Karpas-422 (cell line): ENCODE measurements around the gene EID2B. TPM values are rescaled to one million over a fixed set of nuclear protein-coding genes. Genes with fewer than 3 reads are reported as not detected.

Source experiments
- DNase-seq: peaks from one replicate; pipeline ENCODE4 v3.0.0-alpha.2; 2015
- H2AFZ ChIP-seq: fragments of 200-600 bp; sonication (generic); 2 replicates; pipeline ENCODE4 v1.6.1; 2014; ENCODE audit warnings: antibody characterized with exemption, low read length, mixed read lengths
- H3K27ac ChIP-seq: fragments of 200-600 bp; sonication (generic); 2 replicates; pipeline ENCODE4 v1.5.1; 2014; ENCODE audit warnings: mild to moderate bottlenecking, low read length, moderate library complexity
- H3K27me3 ChIP-seq: fragments of 200-600 bp; sonication (generic); 2 replicates; pipeline ENCODE4 v1.6.1; 2014; ENCODE audit warnings: low read length, mixed read lengths
- H3K36me3 ChIP-seq: fragments of 200-600 bp; sonication (generic); 2 replicates; pipeline ENCODE4 v1.6.1; 2014; ENCODE audit warnings: low read length, mixed read lengths; ENCODE audit not compliant: insufficient read depth
- H3K4me1 ChIP-seq: fragments of 200-600 bp; sonication (generic); 2 replicates; pipeline ENCODE4 v1.6.1; 2014; ENCODE audit warnings: mild to moderate bottlenecking, low read length, mixed read lengths
- H3K4me2 ChIP-seq: fragments of 200-600 bp; sonication (generic); 2 replicates; pipeline ENCODE4 v1.6.1; 2014; ENCODE audit warnings: low read length, low read depth, mild to moderate bottlenecking; ENCODE audit not compliant: poor library complexity, severe bottlenecking
- H3K4me3 ChIP-seq: fragments of 200-600 bp; sonication (generic); 2 replicates; pipeline ENCODE4 v1.5.1; 2014; ENCODE audit warnings: mild to moderate bottlenecking, antibody characterized with exemption, low read length, mixed read lengths
- H3K79me2 ChIP-seq: fragments of 200-600 bp; sonication (generic); 2 replicates; pipeline ENCODE4 v1.6.1; 2014; ENCODE audit warnings: mild to moderate bottlenecking, low read length, mixed read lengths
- H3K9ac ChIP-seq: fragments of 200-600 bp; sonication (generic); 2 replicates; pipeline ENCODE4 v1.6.0; 2014; ENCODE audit warnings: low read length
- H3K9me2 ChIP-seq: fragments of 200-600 bp; sonication (generic), shearing (Covaris generic); replicated peaks from 2 replicates; pipeline ENCODE4 v1.6.0; 2014; ENCODE audit warnings: mild to moderate bottlenecking, low read length, moderate library complexity; ENCODE audit not compliant: insufficient read depth
- H3K9me3 ChIP-seq: fragments of 300-700, 200-600 bp; sonication (generic); 2 replicates; pipeline ENCODE4 v1.6.1; 2014; ENCODE audit warnings: low read length, mixed read lengths
- H4K20me1 ChIP-seq: fragments of 200-600 bp; sonication (generic); 2 replicates; pipeline ENCODE4 v1.6.1; 2014; ENCODE audit warnings: mild to moderate bottlenecking, antibody characterized with exemption, low read length, low read depth; ENCODE audit not compliant: insufficient read depth
- total RNA-seq: library from RNA; depleted of rRNA; stranded (reverse); fragments of >200 nt; shearing (Covaris generic); gene quantifications from 2 replicates; pipeline ENCODE4 v1.2.3, GENCODE V29; 2014; ENCODE audit warnings: low replicate concordance

EID2B gene
- total RNA-seq, 1 experiment from 2014 or later = 4.2 TPM

- Histone ChIP-seq H2AFZ (no peak overlapping the region), H3K36me3 (no peaks in the 10 kb centered on the region), H3K27ac (no peak overlapping the region), H3K9me3 (no peaks in the 10 kb centered on the region), H3K4me2 (peak overlapping the region; percentile 66), H3K9ac (no peak overlapping the region; the same call in 1 of the 2 replicates), H3K4me3 (peak overlapping the region; percentile 33; the same call in 1 of the 2 replicates), H4K20me1 (no peaks in the 10 kb centered on the region; the same call in 1 of the 2 replicates), H3K79me2 (no peaks in the 10 kb centered on the region), H3K4me1 (peaks cover 25% of the 10 kb centered on the region), H3K27me3 (no peaks in the 10 kb centered on the region), H3K9me2 (no peaks in the 10 kb centered on the region)
- no peak for DNase-seq
Observed at GRCh38 chr19:39542206-39542605, 9.6 kb upstream of the EID2B start.

- no peaks in the 10 kb centered on the region for H3K9me2 ChIP-seq
- no peaks in the 10 kb centered on the region for H3K36me3 ChIP-seq
- no peaks in the 10 kb centered on the region for H3K9me3 ChIP-seq
- no peak for DNase-seq
- peaks cover 30% of the 10 kb centered on the region for H3K4me1 ChIP-seq
- no peaks in the 10 kb centered on the region; the same call in 1 of the 2 replicates for H4K20me1 ChIP-seq
- peak overlapping the region; percentile 70 for H3K4me3 ChIP-seq
- no peak overlapping the region for H3K27ac ChIP-seq
- peak overlapping the region; percentile 11 for H3K9ac ChIP-seq
- no peak overlapping the region for H2AFZ ChIP-seq
- H3K27me3 ChIP-seq = no peaks in the 10 kb centered on the region
- H3K79me2 ChIP-seq = no peaks in the 10 kb centered on the region
- H3K4me2 ChIP-seq = peak overlapping the region; percentile 77
Observed at GRCh38 chr19:39540333-39540673, 7.7 kb upstream of the EID2B start.

DNA sequence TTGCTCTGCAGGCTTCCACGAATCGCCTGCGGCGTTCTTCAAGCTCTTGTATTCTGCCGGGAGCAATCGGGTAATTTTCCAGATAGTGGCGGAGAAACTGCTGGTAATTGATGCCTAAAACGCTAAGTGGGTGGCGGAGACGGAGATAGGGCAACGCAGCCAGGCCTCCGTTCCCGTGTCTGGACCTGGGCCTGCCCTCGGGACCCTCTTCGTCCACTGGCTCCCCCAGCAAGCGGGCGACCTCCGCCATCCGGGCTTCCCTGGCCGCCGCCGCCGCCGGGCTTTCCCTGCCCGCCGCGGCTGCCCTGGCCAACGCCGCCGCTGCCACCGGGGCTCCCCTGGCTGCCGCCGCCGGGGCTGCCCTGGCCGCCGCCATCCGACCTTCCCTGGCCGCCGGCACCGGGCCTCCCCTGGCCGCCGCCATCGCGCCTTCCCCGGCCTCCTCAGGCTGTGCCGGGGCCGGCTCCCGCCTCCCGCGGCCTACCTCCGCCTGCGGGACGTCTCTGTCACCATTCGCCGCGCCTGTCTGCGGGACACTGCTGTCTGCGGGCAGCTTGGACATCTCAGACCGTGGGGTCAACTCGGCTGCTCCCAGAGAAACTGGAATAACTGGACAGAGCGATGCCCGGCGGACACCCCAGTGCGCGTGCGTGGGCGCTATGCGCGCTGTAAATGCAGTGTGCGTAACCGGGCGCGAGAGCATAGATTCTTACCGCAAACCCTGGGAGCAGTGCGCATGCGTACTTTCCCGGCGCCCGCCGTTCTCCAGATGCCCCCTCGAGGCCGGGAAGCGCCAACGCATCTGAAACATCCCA lies 7.1 kb upstream of the EID2B start, which contains the start of gene EID2:
Gene EID2 (minus strand): TSS at position 644 of the 815 bp plus-strand sequence. CDS start 82 bp downstream, at position 562.
- Histone ChIP-seq H3K4me1 (peaks cover 36% of the 10 kb centered on the region), H4K20me1 (no peaks in the 10 kb centered on the region; the same call in 1 of the 2 replicates), H3K27ac (no peak within 1 kb of the TSS), H2AFZ (peak within 1 kb of the TSS; percentile 95), H3K4me2 (peak within 1 kb of the TSS; percentile 77), H3K9ac (peak within 1 kb of the TSS; percentile 90), H3K27me3 (no peaks in the 10 kb centered on the region), H3K4me3 (peak within 1 kb of the TSS; percentile 70), H3K36me3 (no peaks in the 10 kb centered on the region), H3K9me2 (no peaks in the 10 kb centered on the region), H3K79me2 (no peaks in the 10 kb centered on the region), H3K9me3 (no peaks in the 10 kb centered on the region)
- DNase-seq = peak; percentile 95

GRCh38 chr19:39539165-39539517 lies 6.5 kb upstream of the EID2B start:
- peak overlapping the region; percentile 90 for H3K9ac ChIP-seq
- no peaks in the 10 kb centered on the region for H3K27me3 ChIP-seq
- H3K79me2 ChIP-seq = no peaks in the 10 kb centered on the region
- peaks cover 42% of the 10 kb centered on the region for H3K4me1 ChIP-seq
- no peaks in the 10 kb centered on the region; the same call in 1 of the 2 replicates for H4K20me1 ChIP-seq
- H3K36me3 ChIP-seq = no peaks in the 10 kb centered on the region
- H2AFZ ChIP-seq = peak overlapping the region; percentile 4; the same call in 1 of the 2 replicates
- no peaks in the 10 kb centered on the region for H3K9me3 ChIP-seq
- H3K9me2 ChIP-seq = no peaks in the 10 kb centered on the region
- no peak overlapping the region for H3K27ac ChIP-seq
- peak overlapping the region; percentile 77 for H3K4me2 ChIP-seq
- DNase-seq = peak; percentile 56
- peak overlapping the region; percentile 70 for H3K4me3 ChIP-seq

GRCh38 chr19:39533791-39534190 lies 1.1 kb upstream of the EID2B start:
- Histone ChIP-seq H4K20me1 (no peaks in the 10 kb centered on the region; the same call in 1 of the 2 replicates), H3K9me3 (no peaks in the 10 kb centered on the region), H3K4me1 (peaks cover 32% of the 10 kb centered on the region), H3K36me3 (no peaks in the 10 kb centered on the region), H3K27ac (no peak overlapping the region), H3K9me2 (no peaks in the 10 kb centered on the region), H3K9ac (no peak overlapping the region), H2AFZ (no peak overlapping the region), H3K4me2 (no peak overlapping the region), H3K27me3 (no peaks in the 10 kb centered on the region), H3K79me2 (peaks cover 12% of the 10 kb centered on the region), H3K4me3 (no peak overlapping the region)
- no peak for DNase-seq

DNA sequence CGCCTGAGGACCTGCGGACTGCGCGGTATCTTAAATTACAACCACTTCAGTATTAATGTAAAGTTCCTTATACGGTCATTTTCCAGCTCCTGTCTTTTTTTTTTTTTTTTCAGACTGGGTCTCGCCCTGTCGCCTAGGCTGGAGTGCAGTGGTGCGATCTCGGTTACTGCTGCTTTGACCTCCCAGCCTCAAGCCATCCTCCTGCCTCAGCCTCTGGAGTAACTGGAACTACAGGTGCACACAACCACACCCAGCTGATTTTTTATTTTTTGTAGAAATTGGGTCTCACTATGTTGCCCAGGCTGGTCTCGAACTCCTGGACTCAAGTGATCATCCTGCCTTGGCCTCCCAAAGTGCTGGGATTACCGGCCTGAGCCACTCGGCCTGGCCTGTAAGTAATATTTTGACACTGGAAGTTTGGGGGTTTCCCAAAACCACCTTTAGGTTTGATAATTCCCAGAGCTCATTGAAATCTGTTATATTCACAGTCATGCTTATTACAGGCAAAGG lies 406 bp upstream of the EID2B start:
- Histone ChIP-seq H4K20me1 (no peaks in the 10 kb centered on the region), H3K27ac (no peak overlapping the region), H3K9me3 (no peaks in the 10 kb centered on the region), H3K9ac (no peak overlapping the region; the same call in 1 of the 2 replicates), H3K36me3 (no peaks in the 10 kb centered on the region), H3K4me3 (no peak overlapping the region; the same call in 1 of the 2 replicates), H3K79me2 (peaks cover 12% of the 10 kb centered on the region), H3K4me2 (peak overlapping the region; percentile 41), H3K27me3 (no peaks in the 10 kb centered on the region), H3K4me1 (peaks cover 30% of the 10 kb centered on the region), H3K9me2 (no peaks in the 10 kb centered on the region), H2AFZ (no peak overlapping the region)
- no peak for DNase-seq

DNA sequence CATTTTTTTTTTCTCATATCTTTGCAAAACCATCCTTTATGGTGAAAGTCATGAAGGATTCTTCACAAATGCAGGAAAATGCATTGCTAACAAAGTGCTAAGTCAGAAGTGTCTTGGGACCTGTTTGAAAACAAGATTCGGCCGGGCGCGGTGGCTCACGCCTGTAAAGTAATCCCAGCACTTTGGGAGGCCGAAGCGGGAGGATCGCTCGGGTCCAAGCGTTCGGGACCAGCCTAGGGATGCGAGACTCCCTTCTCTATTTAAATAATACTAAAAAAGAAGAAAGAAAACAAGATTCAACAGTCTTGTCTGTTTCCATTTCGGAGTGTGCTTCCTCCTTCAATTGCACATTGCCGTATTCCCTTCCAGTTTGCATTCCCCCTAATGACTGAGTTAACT lies 819 bp downstream of the EID2B start:
- Histone ChIP-seq H3K4me1 (peaks cover 30% of the 10 kb centered on the region), H3K4me2 (peak overlapping the region; percentile 97), H3K4me3 (peak overlapping the region; percentile 94), H3K9ac (peak overlapping the region; percentile 91), H3K9me3 (no peaks in the 10 kb centered on the region), H3K27me3 (no peaks in the 10 kb centered on the region), H3K9me2 (no peaks in the 10 kb centered on the region), H2AFZ (peak overlapping the region; percentile 87; the same call in 1 of the 2 replicates), H3K27ac (no peak overlapping the region), H4K20me1 (no peaks in the 10 kb centered on the region), H3K79me2 (peaks cover 12% of the 10 kb centered on the region), H3K36me3 (no peaks in the 10 kb centered on the region)
- no peak for DNase-seq

DNA sequence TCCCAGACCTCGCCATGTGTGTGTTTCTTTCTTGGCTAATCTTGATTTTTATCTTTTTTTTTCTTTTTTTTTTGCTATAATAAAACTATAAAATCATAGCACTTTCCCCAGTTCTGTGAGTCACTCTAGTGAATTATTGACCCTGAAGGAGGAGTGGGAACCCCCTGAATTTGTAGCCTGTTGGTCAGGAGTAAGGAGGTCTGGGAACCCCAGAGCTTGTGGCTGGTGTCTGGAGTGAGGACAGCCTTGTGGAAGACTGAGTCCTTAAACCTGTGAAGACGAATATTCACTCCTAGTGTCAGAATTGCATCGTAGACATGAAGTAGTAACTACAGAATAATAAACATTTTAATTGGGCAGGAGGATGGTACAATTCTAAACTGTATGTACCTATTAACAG lies 7.4 kb downstream of the EID2B start:
- H3K9me3 ChIP-seq = no peaks in the 10 kb centered on the region
- no peaks in the 10 kb centered on the region; the same call in 1 of the 2 replicates for H3K79me2 ChIP-seq
- no peak overlapping the region for H3K27ac ChIP-seq
- H3K4me1 ChIP-seq = no peaks in the 10 kb centered on the region
- DNase-seq = no peak
- no peaks in the 10 kb centered on the region for H3K9me2 ChIP-seq
- no peaks in the 10 kb centered on the region for H3K36me3 ChIP-seq
- H3K9ac ChIP-seq = no peak overlapping the region
- no peaks in the 10 kb centered on the region for H4K20me1 ChIP-seq
- H3K4me3 ChIP-seq = no peak overlapping the region
- no peaks in the 10 kb centered on the region for H3K27me3 ChIP-seq
- H2AFZ ChIP-seq = no peak overlapping the region
- H3K4me2 ChIP-seq = no peak overlapping the region
